Neural progenitor cell (in vitro differentiated cells): Measurements from ENCODE around the gene MAN2A1.

Source experiments
- EZH2phosphoT487 ChIP-seq: fragments of 200-600 bp; sonication (generic); IDR thresholded peaks from 2 replicates; pipeline ENCODE4 v1.6.1; 2017; ENCODE audit warnings: antibody characterized with exemption
- TF ChIP-seq, protein P1 (sequence below): fragments of 200-600 bp; sonication (generic); IDR thresholded peaks from 2 replicates; pipeline ENCODE4 v1.5.1; 2017; ENCODE audit warnings: antibody characterized with exemption, mild to moderate bottlenecking

DNA sequence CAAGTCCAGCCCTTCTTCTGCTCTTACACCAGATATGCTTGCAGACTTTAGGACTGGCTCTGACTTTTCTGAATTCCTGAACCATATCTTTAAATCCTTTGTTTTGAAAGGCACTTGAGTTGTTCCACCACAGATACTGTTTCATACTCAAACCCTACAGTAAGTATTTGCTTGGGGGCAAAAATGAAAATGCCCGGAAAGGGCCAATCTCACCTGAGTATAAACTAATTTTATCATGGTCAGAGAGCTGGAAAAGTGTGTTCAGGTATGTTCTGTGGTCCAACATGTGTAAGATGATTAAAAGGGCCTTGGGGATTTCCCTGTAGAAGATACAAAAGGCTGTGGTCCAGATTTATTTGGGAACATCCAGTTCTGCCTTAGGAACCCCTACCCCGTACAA is 225.2 kb downstream of the MAN2A1 start:
- TF ChIP-seq, protein P1, sequence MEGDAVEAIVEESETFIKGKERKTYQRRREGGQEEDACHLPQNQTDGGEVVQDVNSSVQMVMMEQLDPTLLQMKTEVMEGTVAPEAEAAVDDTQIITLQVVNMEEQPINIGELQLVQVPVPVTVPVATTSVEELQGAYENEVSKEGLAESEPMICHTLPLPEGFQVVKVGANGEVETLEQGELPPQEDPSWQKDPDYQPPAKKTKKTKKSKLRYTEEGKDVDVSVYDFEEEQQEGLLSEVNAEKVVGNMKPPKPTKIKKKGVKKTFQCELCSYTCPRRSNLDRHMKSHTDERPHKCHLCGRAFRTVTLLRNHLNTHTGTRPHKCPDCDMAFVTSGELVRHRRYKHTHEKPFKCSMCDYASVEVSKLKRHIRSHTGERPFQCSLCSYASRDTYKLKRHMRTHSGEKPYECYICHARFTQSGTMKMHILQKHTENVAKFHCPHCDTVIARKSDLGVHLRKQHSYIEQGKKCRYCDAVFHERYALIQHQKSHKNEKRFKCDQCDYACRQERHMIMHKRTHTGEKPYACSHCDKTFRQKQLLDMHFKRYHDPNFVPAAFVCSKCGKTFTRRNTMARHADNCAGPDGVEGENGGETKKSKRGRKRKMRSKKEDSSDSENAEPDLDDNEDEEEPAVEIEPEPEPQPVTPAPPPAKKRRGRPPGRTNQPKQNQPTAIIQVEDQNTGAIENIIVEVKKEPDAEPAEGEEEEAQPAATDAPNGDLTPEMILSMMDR = no peak
- no peak for TF ChIP-seq EZH2phosphoT487
